Hepatocyte (in vitro differentiated cells): ENCODE results near the gene CRYM. TPM values are rescaled to one million over a fixed set of nuclear protein-coding genes. Genes with fewer than 3 reads are reported as not detected.

ENCODE experiments used
- DNase-seq: peaks from one replicate; pipeline ENCODE4 v3.0.0-alpha.2; 2016; ENCODE audit warnings: low spot score
- H2AFZ ChIP-seq: fragments of 200-600 bp; sonication (generic); 2 replicates; pipeline ENCODE4 v1.6.0; 2016; ENCODE audit warnings: antibody characterized with exemption, mild to moderate bottlenecking
- H3K27ac ChIP-seq: fragments of 200-600 bp; sonication (generic); 2 replicates; pipeline ENCODE4 v1.5.1; 2016; ENCODE audit warnings: mild to moderate bottlenecking
- H3K27me3 ChIP-seq: fragments of 200-600 bp; sonication (generic); 2 replicates; pipeline ENCODE4 v1.6.1; 2016
- H3K36me3 ChIP-seq: fragments of 200-600 bp; sonication (generic); replicated peaks from 2 replicates; pipeline ENCODE4 v1.5.1; 2016; ENCODE audit warnings: low read depth; ENCODE audit not compliant: insufficient read depth
- H3K4me1 ChIP-seq: fragments of 200-600 bp; sonication (generic); 2 replicates; pipeline ENCODE4 v1.5.1; 2016; ENCODE audit warnings: mild to moderate bottlenecking, moderate library complexity; ENCODE audit not compliant: insufficient read depth
- H3K4me2 ChIP-seq: fragments of 200-600 bp; sonication (generic); 2 replicates; pipeline ENCODE4 v1.6.0; 2016
- H3K4me3 ChIP-seq: fragments of 200-600 bp; sonication (generic); 2 replicates; pipeline ENCODE4 v1.5.1; 2016; ENCODE audit warnings: mild to moderate bottlenecking
- H3K79me2 ChIP-seq: fragments of 200-600 bp; sonication (generic); 2 replicates; pipeline ENCODE4 v1.6.0; 2017; ENCODE audit warnings: mild to moderate bottlenecking
- H3K9me2 ChIP-seq: fragments of 200-600 bp; sonication (generic); replicated peaks from 2 replicates; pipeline ENCODE4 v1.6.0; 2017; ENCODE audit warnings: mild to moderate bottlenecking; ENCODE audit not compliant: insufficient read depth
- H3K9me3 ChIP-seq: fragments of 200-600 bp; sonication (generic); 2 replicates; pipeline ENCODE4 v1.5.1; 2016; ENCODE audit warnings: low read depth, mild to moderate bottlenecking
- H4K20me1 ChIP-seq: fragments of 200-600 bp; sonication (generic); 2 replicates; pipeline ENCODE4 v1.6.0; 2016; ENCODE audit warnings: mild to moderate bottlenecking; ENCODE audit not compliant: insufficient read depth, poor library complexity, severe bottlenecking
- CTCF ChIP-seq: fragments of 200-600 bp; sonication (generic); IDR thresholded peaks from 2 replicates; pipeline ENCODE4 v1.5.1; 2016; ENCODE audit warnings: antibody characterized with exemption, mild to moderate bottlenecking; ENCODE audit not compliant: poor library complexity
- EZH2 ChIP-seq: fragments of 200-600 bp; sonication (generic); IDR thresholded peaks from 2 replicates; pipeline ENCODE4 v1.6.1; 2016; ENCODE audit warnings: antibody characterized with exemption, mild to moderate bottlenecking, borderline replicate concordance
- EZH2phosphoT487 ChIP-seq: fragments of 200-600 bp; sonication (generic); IDR thresholded peaks from one replicate; pipeline ENCODE4 v1.6.1; 2018; ENCODE audit warnings: antibody characterized with exemption, mild to moderate bottlenecking, low read depth, moderate library complexity; ENCODE audit not compliant: unreplicated experiment, severe bottlenecking
- WGBS: methylation state at CpG from one replicate; pipeline ENCODE4 v1.1.6; 2016; ENCODE audit warnings: low lambda C conversion rate; ENCODE audit errors: missing lambda C conversion rate; 5-methylcytosine and 5-hydroxymethylcytosine counted together
- polyA plus RNA-seq: library from polyadenylated mRNA; unstranded; fragments of >200 nt; fragmentation: Nextera tagmentation; extraction: Ambion mirVana; gene quantifications from 2 replicates; pipeline ENCODE4 v1.2.1, GENCODE V29; 2016
- total RNA-seq: library from RNA; depleted of rRNA; stranded (reverse); fragments of >200 nt; gene quantifications from 2 replicates; pipeline ENCODE4 v1.2.3, GENCODE V29; 2014

CRYM gene
- total and polyA plus RNA-seq, 2 experiments from 2014 or later: 5.7 to 6.3 TPM

- DNase-seq: no peak
- no peak overlapping the region for H2AFZ ChIP-seq
- no peaks in the 10 kb centered on the region for H3K36me3 ChIP-seq
- H3K79me2 ChIP-seq: no peaks in the 10 kb centered on the region
- H3K4me3 ChIP-seq: no peak overlapping the region
- H3K9me3 ChIP-seq: no peaks in the 10 kb centered on the region
- H3K9me2 ChIP-seq: no peaks in the 10 kb centered on the region
- WGBS: 90% methylated on average over 2 of the region's 2 CpGs
- H3K4me2 ChIP-seq: no peak overlapping the region
- H4K20me1 ChIP-seq: no peaks in the 10 kb centered on the region
- H3K4me1 ChIP-seq: no peaks in the 10 kb centered on the region
- H3K27me3 ChIP-seq: no peaks in the 10 kb centered on the region
- no peak for TF ChIP-seq CTCF
- no peak for TF ChIP-seq EZH2phosphoT487
- TF ChIP-seq EZH2: no peak
- H3K27ac ChIP-seq: no peak overlapping the region
Observed at GRCh38 chr16:21217121-21217520, 61.0 kb downstream of the CRYM start.

GRCh38 chr16:21214086-21214485, 64.0 kb downstream of the CRYM start:
- H3K4me2 ChIP-seq: no peak overlapping the region
- no peaks in the 10 kb centered on the region for H3K79me2 ChIP-seq
- H3K4me1 ChIP-seq: no peaks in the 10 kb centered on the region
- H2AFZ ChIP-seq: no peak overlapping the region
- TF ChIP-seq EZH2phosphoT487 (no peak), EZH2 (no peak), CTCF (no peak)
- no peaks in the 10 kb centered on the region for H3K9me3 ChIP-seq
- WGBS: 81% methylated on average over 4 of the region's 4 CpGs
- no peaks in the 10 kb centered on the region for H3K9me2 ChIP-seq
- H3K4me3 ChIP-seq: no peak overlapping the region
- no peak for DNase-seq
- H3K36me3 ChIP-seq: no peaks in the 10 kb centered on the region
- no peaks in the 10 kb centered on the region for H3K27me3 ChIP-seq
- no peak overlapping the region for H3K27ac ChIP-seq
- H4K20me1 ChIP-seq: no peaks in the 10 kb centered on the region

- H4K20me1 ChIP-seq: no peaks in the 10 kb centered on the region
- DNase-seq: no peak
- TF ChIP-seq EZH2phosphoT487: no peak
- no peak for TF ChIP-seq CTCF
- no peak for TF ChIP-seq EZH2
- H3K9me3 ChIP-seq: no peaks in the 10 kb centered on the region
- H3K4me3 ChIP-seq: no peak within 1 kb of the TSS
- H3K27me3 ChIP-seq: no peaks in the 10 kb centered on the region
- H3K4me2 ChIP-seq: no peak within 1 kb of the TSS
- H3K27ac ChIP-seq: no peak within 1 kb of the TSS
- WGBS: 87% methylated on average over 5 of the region's 5 CpGs
- no peaks in the 10 kb centered on the region for H3K9me2 ChIP-seq
- H3K36me3 ChIP-seq: no peaks in the 10 kb centered on the region
- no peaks in the 10 kb centered on the region for H3K79me2 ChIP-seq
- H3K4me1 ChIP-seq: no peaks in the 10 kb centered on the region
- H2AFZ ChIP-seq: no peak within 1 kb of the TSS
Observed at GRCh38 chr16:21211486-21211885, 66.6 kb downstream of the CRYM start, which contains the start of gene ZP2. ZP2 (minus strand) TSS chr16:21211574; CDS start chr16:21211547, 27 bp downstream.

Other genes starting within 250 kb of the CRYM start
- gene DNAH3, start 127.4 kb downstream of the CRYM start, total RNA-seq: 0.12 and 0.37 TPM in 2 replicates
- gene DNAH3, start 127.4 kb downstream of the CRYM start, polyA plus RNA-seq: 0.02 and 0.33 TPM in 2 replicates
- gene LDAF1, start 119.6 kb downstream of the CRYM start, total RNA-seq: 32.4 and 37.4 TPM in 2 replicates
- gene LDAF1, start 119.6 kb downstream of the CRYM start, polyA plus RNA-seq: 10.2 and 16.0 TPM in 2 replicates
- gene ZP2, start 66.7 kb downstream of the CRYM start, total RNA-seq: 0.20 TPM in 1 of 2 replicates, not detected in the other
- gene ZP2, start 66.7 kb downstream of the CRYM start, polyA plus RNA-seq: not detected in 2 replicates
- 17.9 and 20.9 TPM in 2 replicates for gene ANKS4B, start 44.6 kb downstream of the CRYM start, total RNA-seq
- gene ANKS4B, start 44.6 kb downstream of the CRYM start, polyA plus RNA-seq: 6.9 and 7.9 TPM in 2 replicates